Activated CD4-positive, alpha-beta T cell treated with anti-CD3 and anti-CD28 coated beads, Interleukin-2, amount 10 ng/mL, durations not matched to agents 24 days and 14 days (primary cell): ENCODE data around the gene DEPDC4. TPM values are rescaled to one million over a fixed set of nuclear protein-coding genes. Genes with fewer than 3 reads are reported as not detected.
"Not testable (repeated sequence)": the region's sequence is repeated elsewhere in the genome, so short reads cannot be mapped to it uniquely, and the experiment has no call there.

Experiments used
- DNase-seq: peaks from one replicate; pipeline ENCODE4 v3.0.0; 2022
- H3K27ac Mint-ChIP-seq: one replicate; pipeline ENCODE4 v1.8.0; 2022; ENCODE audit warnings: mild to moderate bottlenecking, mixed read lengths
- H3K27me3 Mint-ChIP-seq: one replicate; pipeline ENCODE4 v1.8.0; 2022; ENCODE audit warnings: mixed read lengths
- H3K36me3 Mint-ChIP-seq: one replicate; pipeline ENCODE4 v1.8.0; 2022; ENCODE audit warnings: low read depth, mild to moderate bottlenecking, mixed read lengths
- H3K4me1 Mint-ChIP-seq: one replicate; pipeline ENCODE4 v1.8.0; 2021; ENCODE audit warnings: mixed read lengths
- H3K4me3 Mint-ChIP-seq: one replicate; pipeline ENCODE4 v1.8.0; 2022; ENCODE audit warnings: mild to moderate bottlenecking, moderate library complexity, mixed read lengths
- H3K9me3 Mint-ChIP-seq: one replicate; pipeline ENCODE4 v1.8.0; 2021; ENCODE audit warnings: mixed read lengths
- intact Hi-C: fragments of 100-400 bp; cut with micrococcal nuclease; formaldehyde crosslinking; loops from one replicate; pipeline ENCODE4 v1.15.1; 2023
- total RNA-seq: library from RNA; stranded (reverse); gene quantifications from 2 replicates; pipeline ENCODE4 v1.2.3, GENCODE V29; 2022

The DEPDC4 gene
- 1.3 and 2.9 TPM in 2 replicates for total RNA-seq

DNA sequence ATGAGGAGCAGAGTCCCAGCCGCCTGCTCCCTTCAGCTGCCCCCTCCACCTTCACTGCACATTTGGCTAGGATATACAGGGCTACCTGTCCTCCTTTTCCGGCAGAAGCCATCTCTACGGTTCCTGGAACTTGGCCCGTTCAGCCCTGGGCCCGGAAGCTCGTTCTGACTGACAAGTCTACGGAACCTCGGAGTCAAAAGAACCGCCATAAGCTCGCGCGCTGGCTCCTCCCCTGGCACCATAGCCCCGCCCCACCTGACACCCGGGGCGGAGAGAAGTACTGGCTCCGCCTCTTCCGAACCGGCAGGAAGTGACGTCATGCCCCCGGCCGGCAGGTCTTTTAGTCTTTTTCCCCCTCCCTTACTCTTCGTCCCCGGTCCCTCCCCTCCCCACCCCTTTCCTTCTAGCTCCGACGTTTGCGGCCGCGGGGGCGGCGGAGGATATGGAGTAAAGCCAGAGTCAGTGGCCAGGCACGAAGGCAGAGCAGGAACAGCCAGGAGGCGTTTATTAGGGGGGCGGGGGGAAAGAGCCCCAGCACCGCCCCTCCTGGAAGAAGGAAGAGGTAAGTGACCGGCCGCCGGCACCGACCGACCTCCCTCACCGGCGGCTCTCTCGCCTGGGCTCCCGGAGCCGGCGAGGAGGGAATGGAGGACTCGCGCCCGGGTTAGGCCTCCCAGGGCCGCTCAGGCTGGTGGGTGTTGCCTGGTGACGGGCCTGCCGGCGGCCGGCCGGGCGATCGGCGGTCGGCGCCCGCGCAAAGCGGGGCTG is at the start of gene DEPDC4, which contains the start of gene SCYL2:
DEPDC4 (minus strand) TSS at position 245 of the 768 bp plus-strand sequence; CDS start at position 242, 3 bp downstream.
SCYL2 (plus strand) TSS at position 343 of the 768 bp plus-strand sequence. CDS start 15,794 bp downstream, outside the sequence.
- Mint-ChIP-seq H3K27ac (peak within 1 kb of the TSS; percentile 99), H3K36me3 (peaks cover 3% of the 10 kb centered on the region), H3K27me3 (no peaks in the 10 kb centered on the region), H3K4me3 (peak within 1 kb of the TSS; percentile 98), H3K4me1 (peaks cover 22% of the 10 kb centered on the region), H3K9me3 (no peaks in the 10 kb centered on the region)
- intact Hi-C loops: loop anchor here (1.0 to 5.0 kb wide), 5 partner anchors 65 to 1795 kb away; partner anchors contain the start of genes ACTR6, BLTP3B, GAS2L3 and WASHC3
- DNase-seq: peak; percentile 97

DNA sequence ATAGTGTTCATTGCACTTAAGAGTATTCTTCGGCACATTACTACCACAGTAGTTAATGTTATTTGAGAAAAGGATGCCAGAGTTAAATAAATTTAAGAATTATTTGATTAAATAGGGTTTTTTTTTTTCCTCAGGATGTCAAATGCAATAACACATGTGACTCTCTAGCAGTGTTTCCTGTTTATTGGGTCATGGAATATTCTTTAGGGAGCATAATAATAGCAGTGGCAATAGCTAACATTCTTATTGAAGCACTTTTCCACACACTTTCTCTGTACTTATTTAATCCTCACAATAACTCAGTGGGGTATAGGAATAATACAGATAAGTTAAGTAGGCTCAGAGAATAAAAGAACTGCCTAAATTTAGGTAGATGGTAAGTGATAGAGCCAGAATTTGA is 44.4 kb upstream of the DEPDC4 start:
- H3K36me3 Mint-ChIP-seq: peaks cover 27% of the 10 kb centered on the region
- no peaks in the 10 kb centered on the region for H3K27me3 Mint-ChIP-seq

GRCh38 chr12:100308138-100308537 is 41.3 kb upstream of the DEPDC4 start:
- not testable (repeated sequence) for H3K4me1 Mint-ChIP-seq

More for the DNA sequence above, 44.4 kb upstream of the DEPDC4 start:
- Mint-ChIP-seq H3K9me3 (peaks cover 7% of the 10 kb centered on the region), H3K4me3 (no peak overlapping the region), H3K27ac (no peak overlapping the region), H3K4me1 (peaks cover 3% of the 10 kb centered on the region)
- intact Hi-C loops: no loop called here
- no peak for DNase-seq

GRCh38 chr12:100304334-100304733 is 37.5 kb upstream of the DEPDC4 start:
- H3K27me3 Mint-ChIP-seq, intact Hi-C loops, H3K4me3 Mint-ChIP-seq, DNase-seq, H3K4me1 Mint-ChIP-seq, H3K27ac Mint-ChIP-seq: not testable (repeated sequence)
- Mint-ChIP-seq H3K9me3 (peaks cover 34% of the 10 kb centered on the region), H3K36me3 (peaks cover 72% of the 10 kb centered on the region)

More at GRCh38 chr12:100308138-100308537, 41.3 kb upstream of the DEPDC4 start:
- intact Hi-C loops, H3K27me3 Mint-ChIP-seq, H3K27ac Mint-ChIP-seq, H3K4me3 Mint-ChIP-seq, DNase-seq: not testable (repeated sequence)
- Mint-ChIP-seq H3K36me3 (peaks cover 47% of the 10 kb centered on the region), H3K9me3 (peaks cover 19% of the 10 kb centered on the region)

- H3K27me3 Mint-ChIP-seq: no peaks in the 10 kb centered on the region
- no peak overlapping the region for H3K4me3 Mint-ChIP-seq
- H3K9me3 Mint-ChIP-seq: peaks cover 31% of the 10 kb centered on the region
- H3K4me1 Mint-ChIP-seq: no peaks in the 10 kb centered on the region
- no peak overlapping the region for H3K27ac Mint-ChIP-seq
- peaks cover 73% of the 10 kb centered on the region for H3K36me3 Mint-ChIP-seq
- intact Hi-C loops: no loop called here
- DNase-seq: no peak
These were observed 37.0 kb upstream of the DEPDC4 start for GRCh38 chr12:100303831-100304230.

- Mint-ChIP-seq H3K4me1 (no peaks in the 10 kb centered on the region), H3K27ac (no peak overlapping the region), H3K9me3 (peaks cover 27% of the 10 kb centered on the region), H3K36me3 (peaks cover 81% of the 10 kb centered on the region), H3K4me3 (no peak overlapping the region), H3K27me3 (no peaks in the 10 kb centered on the region)
- no peak for DNase-seq
- intact Hi-C loops: no loop called here
These were observed 35.2 kb upstream of the DEPDC4 start for GRCh38 chr12:100302081-100302480.

DNA sequence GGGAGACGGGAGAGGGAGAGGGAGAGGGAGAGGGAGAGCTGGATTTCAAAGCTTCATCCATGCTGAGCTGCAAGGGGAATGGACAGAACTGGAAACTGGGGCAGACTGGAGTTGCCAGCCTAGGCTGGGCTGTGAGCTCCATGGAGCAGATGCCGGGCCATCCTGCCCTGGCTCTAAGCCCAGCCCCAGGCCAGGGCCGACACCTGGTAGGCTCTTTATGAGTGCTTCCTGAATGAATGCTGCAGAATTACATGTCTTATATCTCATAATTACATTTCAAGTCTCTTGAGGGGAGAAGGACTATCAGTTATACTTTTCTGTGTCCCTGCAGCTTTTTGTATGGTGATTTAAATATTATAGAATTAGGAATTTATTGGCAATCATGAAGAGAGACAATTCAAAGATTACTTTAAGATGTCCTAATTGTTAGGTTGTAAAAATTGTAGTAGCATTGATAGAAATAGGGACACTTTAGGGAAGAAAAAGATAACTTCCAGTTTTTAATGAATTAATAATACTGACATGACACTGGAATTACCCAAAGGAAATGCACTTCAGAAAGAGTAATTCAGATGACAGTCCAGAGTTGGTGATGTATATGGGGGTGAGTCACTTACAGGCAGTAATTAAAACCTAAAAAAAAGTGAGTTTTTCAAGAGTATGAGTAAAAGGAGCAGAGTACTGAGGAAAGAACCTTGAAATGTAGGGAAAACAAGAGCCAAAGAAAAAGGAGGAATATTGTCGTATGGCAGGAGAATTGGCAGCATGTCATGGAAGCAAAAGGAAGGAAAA is 29.1 kb upstream of the DEPDC4 start:
- no peak for DNase-seq
- H3K27me3 Mint-ChIP-seq: no peaks in the 10 kb centered on the region
- peaks cover 6% of the 10 kb centered on the region for H3K9me3 Mint-ChIP-seq
- H3K4me1 Mint-ChIP-seq: no peaks in the 10 kb centered on the region
- H3K27ac Mint-ChIP-seq: no peak overlapping the region
- intact Hi-C loops: no loop called here
- H3K4me3 Mint-ChIP-seq: no peak overlapping the region
- H3K36me3 Mint-ChIP-seq: peaks cover 45% of the 10 kb centered on the region

DNA sequence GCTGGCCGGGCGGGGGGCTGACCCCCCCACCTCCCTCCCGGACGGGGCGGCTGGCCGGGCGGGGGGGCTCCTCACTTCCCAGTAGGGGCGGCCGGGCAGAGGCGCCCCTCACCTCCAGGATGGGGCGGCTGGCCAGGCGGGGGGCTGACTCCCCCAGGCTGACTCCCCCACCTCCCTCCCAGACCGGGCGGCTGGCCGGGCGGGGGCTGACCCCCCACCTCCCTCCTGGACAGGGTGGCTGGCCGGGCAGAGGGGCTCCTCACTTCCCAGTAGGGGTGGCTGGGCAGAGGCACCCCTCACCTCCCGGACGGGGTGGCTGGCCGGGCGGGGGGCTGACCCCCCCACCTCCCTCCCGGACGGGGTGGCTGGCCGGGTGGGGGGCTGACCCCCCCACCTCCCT is 27.5 kb upstream of the DEPDC4 start:
- H3K27ac Mint-ChIP-seq, H3K9me3 Mint-ChIP-seq, H3K27me3 Mint-ChIP-seq, intact Hi-C loops, H3K4me3 Mint-ChIP-seq, DNase-seq, H3K4me1 Mint-ChIP-seq: not testable (repeated sequence)
- peaks cover 34% of the 10 kb centered on the region for H3K36me3 Mint-ChIP-seq

DNA sequence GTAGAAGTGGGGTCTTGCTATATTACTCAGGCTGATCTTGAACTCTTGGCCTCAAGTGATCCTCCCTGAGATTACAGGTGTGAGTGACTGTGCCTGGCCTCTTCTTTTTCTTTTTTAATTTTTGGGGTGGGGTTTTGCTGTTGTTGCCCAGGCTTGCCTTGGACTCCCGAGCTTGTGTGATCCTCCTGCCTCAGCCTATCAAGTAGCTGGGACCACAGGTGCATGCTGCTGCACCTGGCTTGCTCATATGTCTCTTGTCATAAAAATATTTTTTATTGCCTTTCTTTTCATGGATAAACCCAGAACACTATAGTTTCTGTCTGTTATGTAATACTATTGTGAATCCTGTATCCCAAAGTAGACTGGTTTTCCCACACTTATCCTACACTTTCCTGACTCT is 26.1 kb upstream of the DEPDC4 start:
- Mint-ChIP-seq H3K27ac (no peak overlapping the region), H3K4me1 (no peaks in the 10 kb centered on the region), H3K27me3 (no peaks in the 10 kb centered on the region), H3K4me3 (no peak overlapping the region), H3K9me3 (no peaks in the 10 kb centered on the region), H3K36me3 (peaks cover 24% of the 10 kb centered on the region)
- intact Hi-C loops: no loop called here
- DNase-seq: no peak

GRCh38 chr12:100290016-100290415 is 23.1 kb upstream of the DEPDC4 start:
- intact Hi-C loops: no loop called here
- DNase-seq: no peak
- Mint-ChIP-seq H3K27me3 (no peaks in the 10 kb centered on the region), H3K9me3 (no peaks in the 10 kb centered on the region), H3K27ac (no peak overlapping the region), H3K4me1 (no peaks in the 10 kb centered on the region), H3K36me3 (peaks cover 18% of the 10 kb centered on the region), H3K4me3 (no peak overlapping the region)

DNA sequence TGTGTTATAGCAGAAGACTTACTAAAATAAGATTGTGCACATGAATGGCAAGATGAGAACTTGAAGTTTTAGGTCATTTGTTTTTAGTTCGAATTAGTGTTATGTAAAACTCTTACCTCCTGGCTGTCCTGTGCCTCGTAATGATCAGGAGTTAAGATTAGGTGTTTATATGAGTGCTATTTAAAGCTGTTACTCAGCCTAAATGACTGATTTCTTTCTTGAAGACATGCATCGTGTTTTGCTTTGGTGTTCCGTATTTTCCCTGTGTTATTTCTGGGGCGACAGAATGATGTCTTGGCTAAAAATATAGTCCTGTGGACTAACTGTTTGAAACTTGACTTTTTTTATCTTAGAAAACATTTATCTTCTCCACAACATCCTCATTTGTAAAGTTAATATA is 22.2 kb upstream of the DEPDC4 start:
- no peaks in the 10 kb centered on the region for H3K27me3 Mint-ChIP-seq
- no peak for DNase-seq
- no peak overlapping the region for H3K27ac Mint-ChIP-seq
- no peak overlapping the region for H3K4me3 Mint-ChIP-seq
- intact Hi-C loops: no loop called here
- H3K9me3 Mint-ChIP-seq: no peaks in the 10 kb centered on the region
- H3K36me3 Mint-ChIP-seq: peaks cover 19% of the 10 kb centered on the region
- no peaks in the 10 kb centered on the region for H3K4me1 Mint-ChIP-seq

DNA sequence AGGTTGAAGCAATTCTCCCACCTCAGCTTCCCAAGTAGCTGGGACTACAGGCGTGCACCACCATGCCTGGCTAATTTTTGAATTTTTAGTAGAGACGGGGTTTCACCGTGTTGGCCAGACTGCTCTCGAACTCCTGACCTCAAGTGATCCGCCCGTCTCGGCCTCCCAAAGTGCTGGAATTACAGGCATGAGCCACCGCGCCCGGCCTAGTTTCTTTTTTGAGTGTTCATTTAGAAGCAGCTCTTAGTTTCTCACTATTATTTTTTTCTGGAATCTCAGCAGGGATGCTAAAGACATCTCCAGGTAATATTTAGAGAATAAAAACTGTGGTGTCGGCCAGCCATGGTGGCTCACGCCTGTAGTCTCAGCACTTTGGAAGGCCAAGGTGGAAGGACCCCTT is 17.7 kb upstream of the DEPDC4 start:
- peaks cover 13% of the 10 kb centered on the region for H3K36me3 Mint-ChIP-seq
- intact Hi-C loops, DNase-seq: not testable (repeated sequence)

DNA sequence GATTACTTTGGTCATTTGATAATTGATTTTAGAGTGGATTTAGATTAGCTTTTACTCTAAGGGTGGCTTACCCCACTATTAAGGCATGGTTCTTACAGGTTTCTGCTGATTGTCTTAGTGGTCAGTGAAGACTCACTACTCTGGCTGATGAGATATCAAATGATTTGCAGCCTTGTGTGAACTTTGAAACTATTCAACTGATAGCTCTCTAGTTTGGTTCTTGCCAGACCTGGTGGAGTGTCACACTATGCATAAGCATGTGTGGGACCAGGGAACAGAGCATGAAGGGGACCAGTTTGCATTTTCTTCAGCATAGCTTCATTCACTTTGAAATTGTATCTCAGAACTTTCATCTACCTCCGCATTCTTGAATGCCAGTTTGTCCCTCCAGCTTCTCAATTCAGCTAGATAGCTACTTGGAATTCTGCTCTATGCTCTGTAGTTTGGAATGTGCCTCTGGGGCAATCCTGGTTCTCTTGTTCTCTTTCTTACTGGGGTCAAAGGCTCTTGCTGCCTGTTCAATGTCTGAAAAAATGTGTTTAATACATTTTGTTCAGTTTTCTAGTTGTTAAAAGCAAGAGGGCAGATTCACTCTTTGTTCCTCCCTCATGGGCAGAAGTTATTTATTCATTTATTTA is 12.8 kb upstream of the DEPDC4 start:
- no peak for DNase-seq
- intact Hi-C loops: no loop called here
- Mint-ChIP-seq H3K4me3 (no peak overlapping the region), H3K27ac (no peak overlapping the region), H3K4me1 (peaks cover 10% of the 10 kb centered on the region), H3K9me3 (no peaks in the 10 kb centered on the region), H3K36me3 (peaks cover 16% of the 10 kb centered on the region), H3K27me3 (no peaks in the 10 kb centered on the region)

More for the DNA sequence above, 17.7 kb upstream of the DEPDC4 start:
- H3K4me1 Mint-ChIP-seq, H3K27ac Mint-ChIP-seq, H3K9me3 Mint-ChIP-seq, H3K4me3 Mint-ChIP-seq, H3K27me3 Mint-ChIP-seq: not testable (repeated sequence)

GRCh38 chr12:100279159-100279558 is 12.3 kb upstream of the DEPDC4 start:
- H3K27me3 Mint-ChIP-seq: no peaks in the 10 kb centered on the region
- H3K4me1 Mint-ChIP-seq: peaks cover 10% of the 10 kb centered on the region
- H3K9me3 Mint-ChIP-seq: no peaks in the 10 kb centered on the region
- intact Hi-C loops: no loop called here
- H3K4me3 Mint-ChIP-seq: no peak overlapping the region
- H3K27ac Mint-ChIP-seq: no peak overlapping the region
- H3K36me3 Mint-ChIP-seq: peaks cover 18% of the 10 kb centered on the region
- no peak for DNase-seq
